ENCODE data around the gene BTBD10. TPM values are rescaled to one million over a fixed set of nuclear protein-coding genes. Genes with fewer than 3 reads are reported as not detected.

Gene BTBD10
- total RNA-seq, 1 experiment from 2014 or later = 45.0 TPM

DNA sequence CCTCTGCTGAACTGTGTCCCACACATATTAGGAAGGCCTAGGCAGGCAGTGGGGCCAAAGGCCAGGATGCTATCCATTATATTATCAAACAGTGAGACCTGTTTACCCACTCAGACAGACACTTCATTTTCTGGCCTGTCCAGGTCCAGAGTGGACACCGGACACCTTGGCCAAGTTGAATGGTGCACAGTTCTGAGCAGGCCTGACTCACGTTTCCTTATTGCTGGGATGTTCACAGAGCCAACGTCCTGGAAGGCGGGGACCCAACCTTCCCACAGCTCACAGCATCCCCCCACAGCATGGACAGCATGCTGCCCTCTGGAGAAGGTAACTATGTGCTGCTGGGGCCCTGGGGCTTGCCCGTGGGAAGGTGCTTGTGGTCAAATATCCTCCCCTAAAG, 86.6 kb downstream of the BTBD10 start:
- intact Hi-C loops (cut with micrococcal nuclease; ENCODE audit: unreplicated experiment) = no loop called here
- Histone ChIP-seq H3K4me1 (no peaks in the 10 kb centered on the region), H3K27me3 (replicated peaks; ENCODE audit: control insufficient read depth, insufficient read depth, low read length) (no peaks in the 10 kb centered on the region), H3K4me3 (ENCODE audit: low read depth, low read length) (no peak overlapping the region), H3K36me3 (ENCODE audit: control insufficient read depth, insufficient read depth, low read length) (no peaks in the 10 kb centered on the region), H3K9me3 (no peaks in the 10 kb centered on the region)
- no TSS peak for BruUV-seq (replicated peaks)
- no peak for TF ChIP-seq CTCF (IDR thresholded peaks at IDR 0.05; ENCODE audit: insufficient read depth in 1 of 2, low read depth in 1 of 2, low read length in 1 of 2, severe bottlenecking in 1 of 2, unreplicated experiment in 1 of 2)
- ChIA-PET POLR2A (no interaction called here), CTCF (no interaction called here)
- Mint-ChIP-seq H3K27ac (ENCODE audit: unreplicated experiment) (no peak overlapping the region), H3K9me3 (ENCODE audit: unreplicated experiment) (no peaks in the 10 kb centered on the region), H3K4me1 (ENCODE audit: low read depth, unreplicated experiment) (no peaks in the 10 kb centered on the region), H3K4me3 (ENCODE audit: unreplicated experiment) (no peak overlapping the region), H3K36me3 (ENCODE audit: insufficient read depth, unreplicated experiment) (peaks cover 20% of the 10 kb centered on the region), H3K27me3 (ENCODE audit: insufficient read depth, unreplicated experiment) (no peaks in the 10 kb centered on the region)
- no peak for DNase-seq

DNA sequence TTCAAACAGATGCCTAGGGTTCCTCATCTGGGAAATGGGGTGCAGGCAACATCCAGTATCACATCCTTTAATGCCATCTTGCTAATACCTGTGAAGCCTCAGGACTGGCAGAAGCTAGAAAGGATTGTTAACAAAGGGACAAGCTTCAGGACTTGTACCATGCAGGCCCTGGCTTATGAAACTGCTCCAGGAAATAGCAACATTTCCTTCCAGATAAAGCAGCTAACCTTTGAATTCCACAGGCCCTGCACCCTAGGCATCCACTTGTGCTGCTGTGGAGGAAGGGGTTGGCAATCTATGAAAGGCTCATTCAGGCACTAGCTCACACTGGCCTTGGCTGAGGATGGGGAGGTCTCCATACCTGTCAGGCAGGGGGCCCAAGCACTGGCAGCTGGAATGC, 87.2 kb downstream of the BTBD10 start:
- no TSS peak for BruUV-seq (replicated peaks)
- intact Hi-C loops (cut with micrococcal nuclease; ENCODE audit: unreplicated experiment) = no loop called here
- no peaks in the 10 kb centered on the region for H3K9me3 ChIP-seq
- Mint-ChIP-seq H3K27me3 (ENCODE audit: insufficient read depth, unreplicated experiment) (no peaks in the 10 kb centered on the region), H3K9me3 (ENCODE audit: unreplicated experiment) (no peaks in the 10 kb centered on the region), H3K27ac (ENCODE audit: unreplicated experiment) (no peak overlapping the region), H3K4me1 (ENCODE audit: low read depth, unreplicated experiment) (no peaks in the 10 kb centered on the region), H3K36me3 (ENCODE audit: insufficient read depth, unreplicated experiment) (peaks cover 20% of the 10 kb centered on the region), H3K4me3 (ENCODE audit: unreplicated experiment) (no peak overlapping the region)
- no peak for TF ChIP-seq CTCF (IDR thresholded peaks at IDR 0.05; ENCODE audit: insufficient read depth in 1 of 2, low read depth in 1 of 2, low read length in 1 of 2, severe bottlenecking in 1 of 2, unreplicated experiment in 1 of 2)
- ChIA-PET CTCF (no interaction called here), POLR2A (no interaction called here)
- no peak for DNase-seq
- H3K36me3 ChIP-seq (ENCODE audit: control insufficient read depth, insufficient read depth, low read length) = no peaks in the 10 kb centered on the region
- no peak overlapping the region for H3K4me3 ChIP-seq (ENCODE audit: low read depth, low read length)
- no peaks in the 10 kb centered on the region for H3K27me3 ChIP-seq (replicated peaks; ENCODE audit: control insufficient read depth, insufficient read depth, low read length)
- no peaks in the 10 kb centered on the region for H3K4me1 ChIP-seq

- no peak for TF ChIP-seq CTCF (IDR thresholded peaks at IDR 0.05; ENCODE audit: insufficient read depth in 1 of 2, low read depth in 1 of 2, low read length in 1 of 2, severe bottlenecking in 1 of 2, unreplicated experiment in 1 of 2)
- peaks cover 10% of the 10 kb centered on the region for H3K36me3 Mint-ChIP-seq (ENCODE audit: insufficient read depth, unreplicated experiment)
- Histone ChIP-seq H3K27me3 (replicated peaks; ENCODE audit: control insufficient read depth, insufficient read depth, low read length) (no peaks in the 10 kb centered on the region), H3K36me3 (ENCODE audit: control insufficient read depth, insufficient read depth, low read length) (no peaks in the 10 kb centered on the region), H3K9me3 (no peaks in the 10 kb centered on the region), H3K4me3 (ENCODE audit: low read depth, low read length) (no peak overlapping the region), H3K4me1 (peaks cover 3% of the 10 kb centered on the region)
- H3K9me3 Mint-ChIP-seq (ENCODE audit: unreplicated experiment) = no peaks in the 10 kb centered on the region
- intact Hi-C loops (cut with micrococcal nuclease; ENCODE audit: unreplicated experiment) = no loop called here
- ChIA-PET CTCF (no interaction called here), POLR2A (no interaction called here)
- no peaks in the 10 kb centered on the region for H3K27me3 Mint-ChIP-seq (ENCODE audit: insufficient read depth, unreplicated experiment)
- no peak overlapping the region for H3K27ac Mint-ChIP-seq (ENCODE audit: unreplicated experiment)
- H3K4me3 Mint-ChIP-seq (ENCODE audit: unreplicated experiment) = no peak overlapping the region
- BruUV-seq (replicated peaks) = no TSS peak
- no peak for DNase-seq
- peaks cover 3% of the 10 kb centered on the region for H3K4me1 Mint-ChIP-seq (ENCODE audit: low read depth, unreplicated experiment)
Observed at GRCh38 chr11:13373216-13373615, 89.8 kb downstream of the BTBD10 start.
